ENCODE measurements around the gene CAPZB. TPM values are rescaled to one million over a fixed set of nuclear protein-coding genes. Genes with fewer than 3 reads are reported as not detected.
A peak's percentile ranks its signal among the peaks of the same experiment; 100 is the strongest.

The CAPZB gene
- total and polyA plus RNA-seq, 2 of the 4 experiments (the other 2 are of a cell fraction): 216 to 304 TPM

DNA sequence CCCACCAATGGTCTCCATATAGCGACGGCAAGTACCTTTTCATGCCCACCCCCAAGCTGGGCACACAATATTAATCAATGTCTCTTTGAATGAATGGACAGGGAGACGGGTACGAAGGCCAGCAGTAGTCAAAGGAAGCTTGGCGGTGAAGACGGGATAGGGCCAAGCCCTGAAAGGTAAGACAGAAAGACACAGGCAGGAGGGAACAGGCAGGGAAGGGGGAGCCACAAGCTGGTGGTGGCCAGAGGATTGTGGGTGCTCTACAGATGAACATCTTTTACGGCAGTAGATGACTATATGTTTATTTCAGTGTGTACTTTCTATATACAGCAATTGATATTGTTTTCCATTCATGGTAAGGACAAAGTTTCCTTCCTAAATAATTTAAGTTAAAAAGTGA, 16.3 kb downstream of the CAPZB start:
- peak overlapping the region in 1 of 2 experiments; percentile 12; a peak in 1 of 4 replicates for H4K8ac ChIP-seq (ENCODE audit: low read depth in 2 of 2, low read length in 2 of 2)
- in situ Hi-C loops (cut with MboI; ENCODE audit: low sequenced_read_pairs): no loop called here
- intact Hi-C loops (cut with micrococcal nuclease): loop anchor here (5.0 kb wide), 1 partner anchor 122 kb away; no protein-coding TSS in a partner anchor
- peak overlapping the region; percentile 63 for H2BK5ac ChIP-seq (ENCODE audit: low read depth, low read length, poor library complexity, severe bottlenecking)
- no peak overlapping the region for H2AFZ ChIP-seq (replicated peaks; ENCODE audit: low read length, poor library complexity)
- peaks cover 14% of the 10 kb centered on the region for H3K36me3 ChIP-seq (ENCODE audit: control insufficient read depth, insufficient read depth, low read length)
- no peaks in the 10 kb centered on the region for H3K9me3 ChIP-seq (ENCODE audit: control insufficient read depth, insufficient read depth, low read length)
- peaks cover 95% of the 10 kb centered on the region for H4K20me1 ChIP-seq (ENCODE audit: insufficient read depth, low read length)
- H3K79me1 ChIP-seq (ENCODE audit: low read depth in 1 of 2, low read length in 2 of 2): peaks cover 20 to 85% of the 10 kb centered on the region in 2 experiments
- no peak overlapping the region for H3K4me3 ChIP-seq (ENCODE audit: insufficient read depth, low read depth, low read length)
- no peak overlapping the region for H4K5ac ChIP-seq (ENCODE audit: low read depth, low read length)
- no peak overlapping the region for H2AK9ac ChIP-seq (replicated peaks; ENCODE audit: low read depth, low read length, poor library complexity)
- peak overlapping the region; percentile 62 for H3K4ac ChIP-seq (ENCODE audit: low read depth, low read length)
- no peak overlapping the region for H2BK15ac ChIP-seq (ENCODE audit: low read depth, low read length)
- H2BK20ac ChIP-seq (ENCODE audit: low read depth, low read length): no peak overlapping the region
- DNase-seq: no peak
- BruUV-seq (replicated peaks): no TSS peak
- no peaks in the 10 kb centered on the region for H3K27me3 ChIP-seq (ENCODE audit: control insufficient read depth, insufficient read depth, low read length)
- POLR2A ChIA-PET (ENCODE audit: unreplicated experiment): interaction anchor here (0.6 kb wide), 2 partner anchors 17 to 45 kb away, joined by 3 to 6 read pairs; partner anchors contain the start of gene CAPZB
- H3K14ac ChIP-seq (replicated peaks; ENCODE audit: low read depth, low read length): peak overlapping the region; percentile 12; the same call in 1 of the 2 replicates
- H4K91ac ChIP-seq (ENCODE audit: insufficient read depth, low read depth, low read length): 0 out of 2 replicates have a peak overlapping the region, but pooled peaks have one; percentile 16
- no peak overlapping the region for H3K18ac ChIP-seq (ENCODE audit: low read depth, low read length)
- H3K4me1 ChIP-seq (ENCODE audit: control insufficient read depth, insufficient read depth, low read length): peaks cover 30% of the 10 kb centered on the region
- 90% methylated on average over 2 of the region's 7 CpGs; no CpG with 5 or more reads in 1 of the 2 experiments for WGBS, 2 experiments (ENCODE audit: extremely low coverage in 2 of 2, insufficient read length in 1 of 2)
- peak; percentile 4; the same call in 1 of the 2 replicates for ATAC-seq (ENCODE audit: low read depth)
- dilution Hi-C loops (cut with HindIII; ENCODE audit: low sequenced_read_pairs, unreplicated experiment): no loop called here
- CTCF ChIA-PET: interaction anchor here (0.5 kb wide), 1 partner anchor 383 kb away, joined by 3 read pairs; no protein-coding TSS in a partner anchor
- no peak overlapping the region for H3K4me2 ChIP-seq (ENCODE audit: low read depth, low read length)
- H3K23ac ChIP-seq (ENCODE audit: low read depth, low read length): peak overlapping the region; percentile 36; the same call in 1 of the 2 replicates
- H2BK120ac ChIP-seq (ENCODE audit: low read depth, low read length): no peak overlapping the region
- TF ChIP-seq BHLHE40 (IDR thresholded peaks at IDR 0.05; ENCODE audit: low read depth, low read length): no peak
- TF ChIP-seq RFX5 (IDR thresholded peaks at IDR 0.05; ENCODE audit: low read depth, low read length): no peak
- no peak for TF ChIP-seq SMC3 (IDR thresholded peaks at IDR 0.05; ENCODE audit: low read depth, low read length)
- TF ChIP-seq MXI1 (IDR thresholded peaks at IDR 0.05; ENCODE audit: borderline replicate concordance, low read depth, low read length): no peak
- no peak for TF ChIP-seq NFE2L2 (IDR thresholded peaks at IDR 0.05; ENCODE audit: low read depth, low read length)
- TF ChIP-seq FOS (IDR thresholded peaks at IDR 0.05; ENCODE audit: low read depth, low read length): no peak
- no peak for TF ChIP-seq RAD21 (IDR thresholded peaks at IDR 0.05; ENCODE audit: low read length)
- TF ChIP-seq RCOR1 (IDR thresholded peaks at IDR 0.05; ENCODE audit: insufficient replicate concordance, low read length): no peak
- TF ChIP-seq MAZ (IDR thresholded peaks at IDR 0.05; ENCODE audit: borderline replicate concordance, low read depth, low read length): no peak
- TF ChIP-seq MAFK (IDR thresholded peaks at IDR 0.05; ENCODE audit: low read depth, low read length): no peak
- TF ChIP-seq, protein P1, sequence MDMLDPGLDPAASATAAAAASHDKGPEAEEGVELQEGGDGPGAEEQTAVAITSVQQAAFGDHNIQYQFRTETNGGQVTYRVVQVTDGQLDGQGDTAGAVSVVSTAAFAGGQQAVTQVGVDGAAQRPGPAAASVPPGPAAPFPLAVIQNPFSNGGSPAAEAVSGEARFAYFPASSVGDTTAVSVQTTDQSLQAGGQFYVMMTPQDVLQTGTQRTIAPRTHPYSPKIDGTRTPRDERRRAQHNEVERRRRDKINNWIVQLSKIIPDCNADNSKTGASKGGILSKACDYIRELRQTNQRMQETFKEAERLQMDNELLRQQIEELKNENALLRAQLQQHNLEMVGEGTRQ (IDR thresholded peaks at IDR 0.05; ENCODE audit: low read depth, low read length): no peak
- TF ChIP-seq, protein P2, sequence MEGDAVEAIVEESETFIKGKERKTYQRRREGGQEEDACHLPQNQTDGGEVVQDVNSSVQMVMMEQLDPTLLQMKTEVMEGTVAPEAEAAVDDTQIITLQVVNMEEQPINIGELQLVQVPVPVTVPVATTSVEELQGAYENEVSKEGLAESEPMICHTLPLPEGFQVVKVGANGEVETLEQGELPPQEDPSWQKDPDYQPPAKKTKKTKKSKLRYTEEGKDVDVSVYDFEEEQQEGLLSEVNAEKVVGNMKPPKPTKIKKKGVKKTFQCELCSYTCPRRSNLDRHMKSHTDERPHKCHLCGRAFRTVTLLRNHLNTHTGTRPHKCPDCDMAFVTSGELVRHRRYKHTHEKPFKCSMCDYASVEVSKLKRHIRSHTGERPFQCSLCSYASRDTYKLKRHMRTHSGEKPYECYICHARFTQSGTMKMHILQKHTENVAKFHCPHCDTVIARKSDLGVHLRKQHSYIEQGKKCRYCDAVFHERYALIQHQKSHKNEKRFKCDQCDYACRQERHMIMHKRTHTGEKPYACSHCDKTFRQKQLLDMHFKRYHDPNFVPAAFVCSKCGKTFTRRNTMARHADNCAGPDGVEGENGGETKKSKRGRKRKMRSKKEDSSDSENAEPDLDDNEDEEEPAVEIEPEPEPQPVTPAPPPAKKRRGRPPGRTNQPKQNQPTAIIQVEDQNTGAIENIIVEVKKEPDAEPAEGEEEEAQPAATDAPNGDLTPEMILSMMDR (conservative IDR thresholded peaks at IDR 0.05; ENCODE audit: low read depth, low read length): no peak
- TF ChIP-seq POLR2A (IDR thresholded peaks at IDR 0.05; ENCODE audit: low read depth, low read length): no peak
- TF ChIP-seq, protein P3, sequence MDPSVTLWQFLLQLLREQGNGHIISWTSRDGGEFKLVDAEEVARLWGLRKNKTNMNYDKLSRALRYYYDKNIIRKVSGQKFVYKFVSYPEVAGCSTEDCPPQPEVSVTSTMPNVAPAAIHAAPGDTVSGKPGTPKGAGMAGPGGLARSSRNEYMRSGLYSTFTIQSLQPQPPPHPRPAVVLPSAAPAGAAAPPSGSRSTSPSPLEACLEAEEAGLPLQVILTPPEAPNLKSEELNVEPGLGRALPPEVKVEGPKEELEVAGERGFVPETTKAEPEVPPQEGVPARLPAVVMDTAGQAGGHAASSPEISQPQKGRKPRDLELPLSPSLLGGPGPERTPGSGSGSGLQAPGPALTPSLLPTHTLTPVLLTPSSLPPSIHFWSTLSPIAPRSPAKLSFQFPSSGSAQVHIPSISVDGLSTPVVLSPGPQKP (IDR thresholded peaks at IDR 0.05; ENCODE audit: borderline replicate concordance, low read depth, low read length): no peak
- TF ChIP-seq CHD1 (IDR thresholded peaks at IDR 0.05; ENCODE audit: low read depth, low read length): no peak
- TF ChIP-seq CEBPB (IDR thresholded peaks at IDR 0.05; ENCODE audit: low read depth, low read length): no peak
- H2AK5ac ChIP-seq (ENCODE audit: low read depth, low read length): peak overlapping the region; percentile 86; the same call in 1 of the 2 replicates
- H3K27ac ChIP-seq (ENCODE audit: insufficient read depth, low read length): peak overlapping the region; percentile 55; the same call in 1 of the 2 replicates
- H3K9ac ChIP-seq (ENCODE audit: low read depth, low read length): no peak overlapping the region
- no peak overlapping the region for H3K56ac ChIP-seq (ENCODE audit: extremely low read depth, insufficient read depth, low read length)
- peaks cover 61% of the 10 kb centered on the region for H3K9me1 ChIP-seq (ENCODE audit: insufficient read depth, low read length)
